NCI-H82 (cell line): ENCODE data around the gene CLTCL1.
"Not testable (repeated sequence)": the region's sequence is repeated elsewhere in the genome, so short reads cannot be mapped to it uniquely, and the experiment has no call there.

Experiments used
- DNase-seq: peaks from one replicate; lab custom pipeline; 2025; lab: John Stamatoyannopoulos, UW

CLTCL1 gene

GRCh38 chr22:19175602-19176174 lies 115.8 kb downstream of the CLTCL1 start:
- DNase-seq: no peak

- DNase-seq: no peak
Measured at GRCh38 chr22:19175026-19175601, 116.4 kb downstream of the CLTCL1 start.

GRCh38 chr22:19174106-19175025 lies 117.2 kb downstream of the CLTCL1 start:
- no peak for DNase-seq

GRCh38 chr22:19173047-19174035 lies 118.2 kb downstream of the CLTCL1 start:
- DNase-seq: no peak

GRCh38 chr22:19172213-19173046 lies 119.1 kb downstream of the CLTCL1 start:
- DNase-seq: no peak

- DNase-seq: no peak
Measured at GRCh38 chr22:19169947-19170318, 121.6 kb downstream of the CLTCL1 start.

GRCh38 chr22:19169002-19169946 lies 122.2 kb downstream of the CLTCL1 start:
- DNase-seq: peak; percentile 95

GRCh38 chr22:19168088-19168890 lies 123.2 kb downstream of the CLTCL1 start:
- DNase-seq: no peak

GRCh38 chr22:19167106-19167869 lies 124.2 kb downstream of the CLTCL1 start:
- no peak for DNase-seq

GRCh38 chr22:19166421-19166820 lies 125.1 kb downstream of the CLTCL1 start:
- no peak for DNase-seq

GRCh38 chr22:19164425-19164824 lies 127.1 kb downstream of the CLTCL1 start:
- DNase-seq: no peak

- DNase-seq: not testable (repeated sequence)
Measured at GRCh38 chr22:19158649-19159048, 132.9 kb downstream of the CLTCL1 start.

GRCh38 chr22:19156109-19156508 lies 135.4 kb downstream of the CLTCL1 start:
- DNase-seq: not testable (repeated sequence)

GRCh38 chr22:19152942-19153883 lies 138.3 kb downstream of the CLTCL1 start:
- DNase-seq: no peak

- DNase-seq: no peak
Measured at GRCh38 chr22:19151329-19152191, 140.0 kb downstream of the CLTCL1 start.
